Panc1 (cell line): ENCODE results near the gene CACNG1.

Experiments used
- POLR2AphosphoS5 ChIP-seq: IDR thresholded peaks from 2 replicates; pipeline ENCODE4 v1.6.1; 2012; ENCODE audit warnings: mild to moderate bottlenecking, low read depth, low read length, moderate library complexity
- TF ChIP-seq, protein P1 (sequence below): fragments of 450-650 bp; IDR thresholded peaks from 2 replicates; pipeline ENCODE4 v1.5.1; 2017; ENCODE audit warnings: mild to moderate bottlenecking

DNA sequence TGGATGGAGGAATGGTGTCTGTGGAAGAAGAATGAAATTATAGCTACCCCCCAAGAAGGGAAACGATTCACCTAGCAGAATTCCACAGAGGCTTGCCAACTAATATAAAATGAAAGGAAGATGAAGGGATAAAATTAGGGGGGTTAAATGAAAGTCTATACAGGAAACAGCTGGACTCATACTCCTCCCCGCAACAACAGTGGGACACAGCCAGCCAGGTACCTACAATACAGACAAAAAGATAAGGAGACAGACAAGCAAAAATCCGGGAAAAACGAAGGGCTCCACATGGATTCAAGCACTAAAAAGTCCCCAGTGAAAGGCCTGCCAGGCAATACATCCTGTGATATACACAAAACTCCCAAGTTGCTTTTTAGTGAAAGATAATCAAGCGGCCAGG, 47.9 kb downstream of the CACNG1 start:
- TF ChIP-seq, protein P1, sequence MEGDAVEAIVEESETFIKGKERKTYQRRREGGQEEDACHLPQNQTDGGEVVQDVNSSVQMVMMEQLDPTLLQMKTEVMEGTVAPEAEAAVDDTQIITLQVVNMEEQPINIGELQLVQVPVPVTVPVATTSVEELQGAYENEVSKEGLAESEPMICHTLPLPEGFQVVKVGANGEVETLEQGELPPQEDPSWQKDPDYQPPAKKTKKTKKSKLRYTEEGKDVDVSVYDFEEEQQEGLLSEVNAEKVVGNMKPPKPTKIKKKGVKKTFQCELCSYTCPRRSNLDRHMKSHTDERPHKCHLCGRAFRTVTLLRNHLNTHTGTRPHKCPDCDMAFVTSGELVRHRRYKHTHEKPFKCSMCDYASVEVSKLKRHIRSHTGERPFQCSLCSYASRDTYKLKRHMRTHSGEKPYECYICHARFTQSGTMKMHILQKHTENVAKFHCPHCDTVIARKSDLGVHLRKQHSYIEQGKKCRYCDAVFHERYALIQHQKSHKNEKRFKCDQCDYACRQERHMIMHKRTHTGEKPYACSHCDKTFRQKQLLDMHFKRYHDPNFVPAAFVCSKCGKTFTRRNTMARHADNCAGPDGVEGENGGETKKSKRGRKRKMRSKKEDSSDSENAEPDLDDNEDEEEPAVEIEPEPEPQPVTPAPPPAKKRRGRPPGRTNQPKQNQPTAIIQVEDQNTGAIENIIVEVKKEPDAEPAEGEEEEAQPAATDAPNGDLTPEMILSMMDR: no peak
- no peak for TF ChIP-seq POLR2AphosphoS5
